Keratinocyte (primary cell): ENCODE measurements around the gene TMEM30A. TPM values are rescaled to one million over a fixed set of nuclear protein-coding genes. Genes with fewer than 3 reads are reported as not detected.
A peak's percentile ranks its signal among the peaks of the same experiment; 100 is the strongest.

Source experiments
- DNase-seq: peaks from one replicate; pipeline ENCODE4 v3.0.0-alpha.2; 2011; ENCODE audit warnings: low read depth, missing footprints, low spot score
- FAIRE-seq: peaks from 2 replicates; lab custom pipeline; 2011; peaks lifted over from hg19 to GRCh38; lab: Jason Lieb, UNC
- H2AFZ ChIP-seq: 2 replicates; pipeline ENCODE4 v1.6.0; 2012; ENCODE audit warnings: low read length, control low read depth, inconsistent platforms; ENCODE audit not compliant: control insufficient read depth
- H3K27ac ChIP-seq: 2 replicates; pipeline ENCODE4 v1.5.1; 2011; ENCODE audit warnings: low read length; ENCODE audit not compliant: control insufficient read depth, insufficient read depth
- H3K27me3 ChIP-seq: 3 replicates; pipeline ENCODE4 v1.6.0; 2011; ENCODE audit warnings: low read length; ENCODE audit not compliant: control insufficient read depth, insufficient read depth; ENCODE audit errors: extremely low read depth
- H3K36me3 ChIP-seq, 2 experiments: 2 replicates in 1 of 2; 3 replicates in 1 of 2; pipeline ENCODE4 v1.5.1; 2011; ENCODE audit warnings: low read length in 2 of 2, mild to moderate bottlenecking in 1 of 2; ENCODE audit not compliant: control insufficient read depth in 2 of 2, insufficient read depth in 2 of 2; ENCODE audit errors: extremely low read depth in 1 of 2
- H3K4me1 ChIP-seq: 3 replicates; pipeline ENCODE4 v1.5.1; 2011; ENCODE audit warnings: low read length; ENCODE audit not compliant: control insufficient read depth, insufficient read depth; ENCODE audit errors: extremely low read depth
- H3K4me2 ChIP-seq: 3 replicates; pipeline ENCODE4 v1.6.0; 2011; ENCODE audit warnings: low read depth, low read length; ENCODE audit not compliant: control insufficient read depth, insufficient read depth; ENCODE audit errors: extremely low read depth
- H3K4me3 ChIP-seq, 3 experiments: fragments of 200-600 bp in 1 of 3; sonication (generic) in 1 of 3; 2 replicates in 2 of 3; 3 replicates in 1 of 3; pipeline ENCODE4 v1.5.1; 2011 to 2016; ENCODE audit warnings: low read length in 3 of 3, mild to moderate bottlenecking in 3 of 3, control low read depth in 2 of 3, inconsistent platforms in 1 of 3, low read depth in 1 of 3, mixed read lengths in 1 of 3, mixed run types in 1 of 3, moderate library complexity in 1 of 3; ENCODE audit not compliant: control insufficient read depth in 2 of 3, insufficient read depth in 2 of 3; ENCODE audit errors: extremely low read depth in 1 of 3
- H3K79me2 ChIP-seq: 2 replicates; pipeline ENCODE4 v1.6.0; 2012; ENCODE audit warnings: low read length; ENCODE audit not compliant: control insufficient read depth, insufficient read depth
- H3K9ac ChIP-seq: 3 replicates; pipeline ENCODE4 v1.6.0; 2011; ENCODE audit warnings: low read length; ENCODE audit not compliant: control insufficient read depth, insufficient read depth; ENCODE audit errors: extremely low read depth
- H3K9me1 ChIP-seq: 3 replicates; pipeline ENCODE4 v1.6.0; 2011; ENCODE audit warnings: low read length; ENCODE audit not compliant: control insufficient read depth, insufficient read depth; ENCODE audit errors: extremely low read depth
- H3K9me3 ChIP-seq: 2 replicates; pipeline ENCODE4 v1.5.1; 2012; ENCODE audit warnings: low read depth, low read length; ENCODE audit not compliant: control insufficient read depth
- H4K20me1 ChIP-seq: 3 replicates; pipeline ENCODE4 v1.6.0; 2011; ENCODE audit warnings: low read length; ENCODE audit not compliant: control insufficient read depth, insufficient read depth; ENCODE audit errors: extremely low read depth
- EZH2 ChIP-seq: IDR thresholded peaks from one replicate; pipeline ENCODE4 v1.6.1; 2012; ENCODE audit warnings: inconsistent platforms, mild to moderate bottlenecking, low read length, moderate library complexity
- dilution Hi-C: fragments of 300-500 bp; cut with MboI; formaldehyde crosslinking; loops from one replicate; pipeline ENCODE4 v1.7.0; 2020; ENCODE audit warnings: low sequenced_read_pairs; ENCODE audit not compliant: extremely low pct_ligation_motif_present
- polyA plus RNA-seq, 5 experiments: library from polyadenylated mRNA; depleted of rRNA in 3 of 5; stranded (reverse) in 3 of 5; stranded (forward) in 1 of 5; unstranded in 1 of 5; fragments of >200 nt; gene quantifications; 1 replicate in 1 of 5; 2 replicates in 3 of 5; 3 replicates in 1 of 5; pipeline versions ENCODE4 v1.2.1 to v1.2.3, GENCODE V29; 2011 to 2012; ENCODE audit warnings: missing spikeins in 2 of 5, low read depth in 1 of 5, low replicate concordance in 1 of 5
- TF ChIP-seq, protein P1 (sequence below), 3 experiments: IDR thresholded peaks in 1 of 3; conservative IDR thresholded peaks in 1 of 3; optimal IDR thresholded peaks in 1 of 3; 2 replicates in 2 of 3; 3 replicates in 1 of 3; pipeline versions ENCODE3 to v1.5.1; 2011; ENCODE audit warnings: low read length in 3 of 3, mild to moderate bottlenecking in 3 of 3, moderate library complexity in 2 of 3, control low read depth in 1 of 3, inconsistent platforms in 1 of 3; ENCODE audit not compliant: insufficient read depth in 2 of 3; ENCODE audit errors: extremely low read depth in 1 of 3

The TMEM30A gene
- polyA plus RNA-seq, 1 donor (not counting 4 experiments of a cell fraction or from before 2014, with no cell fraction given) = 50.2 TPM

GRCh38 chr6:75273009-75273408, 11.6 kb downstream of the TMEM30A start:
- no peak overlapping the region for H3K27ac ChIP-seq
- H3K4me1 ChIP-seq = peaks cover 16% of the 10 kb centered on the region
- no peaks in the 10 kb centered on the region for H3K9me1 ChIP-seq
- H3K9ac ChIP-seq = no peak overlapping the region
- peaks cover 75% of the 10 kb centered on the region for H3K79me2 ChIP-seq
- no peak for DNase-seq
- TF ChIP-seq EZH2 = no peak
- peaks cover 3 to 14% of the 10 kb centered on the region in 2 experiments for H3K36me3 ChIP-seq
- H3K9me3 ChIP-seq = peaks cover 7% of the 10 kb centered on the region
- H3K4me3 ChIP-seq = no peak overlapping the region
- H4K20me1 ChIP-seq = no peaks in the 10 kb centered on the region
- H3K27me3 ChIP-seq = no peaks in the 10 kb centered on the region
- no peak overlapping the region for H2AFZ ChIP-seq
- dilution Hi-C loops = no loop called here
- H3K4me2 ChIP-seq = no peak overlapping the region
- no peak for FAIRE-seq

DNA sequence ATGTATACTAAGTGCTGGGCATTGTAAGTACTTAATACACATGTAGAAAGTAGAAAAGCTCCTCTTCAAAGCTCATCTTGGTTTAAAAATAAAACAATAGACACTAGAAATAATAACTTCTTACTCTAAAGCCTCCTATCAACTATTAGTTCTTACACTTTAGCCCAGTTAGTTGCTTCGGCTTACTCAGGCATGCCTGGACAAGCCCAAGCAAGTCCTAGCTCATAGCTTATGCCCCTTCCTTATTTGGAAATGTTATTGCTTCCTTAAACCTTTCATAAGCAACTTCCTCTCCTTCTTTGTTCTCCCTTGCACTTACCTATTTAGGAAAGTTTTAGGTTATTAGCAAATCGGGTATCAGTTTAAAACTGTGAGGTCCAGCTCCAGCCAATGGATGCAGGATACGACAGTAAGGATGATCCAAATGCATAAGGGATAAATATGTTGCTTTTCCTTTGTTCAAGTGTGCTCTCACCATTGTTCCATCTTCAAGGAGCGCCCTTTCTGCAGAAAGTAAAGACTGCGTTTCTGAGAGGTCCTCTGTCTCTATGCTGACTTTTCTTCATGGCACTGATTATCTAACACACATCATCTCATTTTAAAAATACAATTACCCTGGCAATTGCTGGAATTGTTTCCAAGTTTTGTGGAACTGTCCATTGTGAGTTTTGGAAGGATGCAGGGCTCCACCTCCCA, 12.3 kb downstream of the TMEM30A start:
- no peaks in the 10 kb centered on the region for H4K20me1 ChIP-seq
- peak overlapping the region; percentile 30 for H3K4me2 ChIP-seq
- peaks cover 3 to 14% of the 10 kb centered on the region in 2 experiments for H3K36me3 ChIP-seq
- H2AFZ ChIP-seq = no peak overlapping the region
- no peaks in the 10 kb centered on the region for H3K9me1 ChIP-seq
- FAIRE-seq (peak; percentile 34), DNase-seq (no peak)
- no peak overlapping the region for H3K9ac ChIP-seq
- dilution Hi-C loops = no loop called here
- no peak overlapping the region for H3K27ac ChIP-seq
- peaks cover 73% of the 10 kb centered on the region for H3K79me2 ChIP-seq
- no peaks in the 10 kb centered on the region for H3K27me3 ChIP-seq
- peak overlapping the region in 1 of 3 experiments; percentile 6 for H3K4me3 ChIP-seq
- H3K4me1 ChIP-seq = peaks cover 18% of the 10 kb centered on the region
- TF ChIP-seq EZH2 = no peak
- TF ChIP-seq, protein P1, sequence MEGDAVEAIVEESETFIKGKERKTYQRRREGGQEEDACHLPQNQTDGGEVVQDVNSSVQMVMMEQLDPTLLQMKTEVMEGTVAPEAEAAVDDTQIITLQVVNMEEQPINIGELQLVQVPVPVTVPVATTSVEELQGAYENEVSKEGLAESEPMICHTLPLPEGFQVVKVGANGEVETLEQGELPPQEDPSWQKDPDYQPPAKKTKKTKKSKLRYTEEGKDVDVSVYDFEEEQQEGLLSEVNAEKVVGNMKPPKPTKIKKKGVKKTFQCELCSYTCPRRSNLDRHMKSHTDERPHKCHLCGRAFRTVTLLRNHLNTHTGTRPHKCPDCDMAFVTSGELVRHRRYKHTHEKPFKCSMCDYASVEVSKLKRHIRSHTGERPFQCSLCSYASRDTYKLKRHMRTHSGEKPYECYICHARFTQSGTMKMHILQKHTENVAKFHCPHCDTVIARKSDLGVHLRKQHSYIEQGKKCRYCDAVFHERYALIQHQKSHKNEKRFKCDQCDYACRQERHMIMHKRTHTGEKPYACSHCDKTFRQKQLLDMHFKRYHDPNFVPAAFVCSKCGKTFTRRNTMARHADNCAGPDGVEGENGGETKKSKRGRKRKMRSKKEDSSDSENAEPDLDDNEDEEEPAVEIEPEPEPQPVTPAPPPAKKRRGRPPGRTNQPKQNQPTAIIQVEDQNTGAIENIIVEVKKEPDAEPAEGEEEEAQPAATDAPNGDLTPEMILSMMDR (optimal IDR thresholded peaks at IDR 0.05 in 1 of 3, IDR thresholded peaks at IDR 0.05 in 1 of 3, conservative IDR thresholded peaks at IDR 0.05 in 1 of 3; ENCODE audit: extremely low read depth in 1 of 3, insufficient read depth in 2 of 3, low read length in 3 of 3) = no peak
- peaks cover 7% of the 10 kb centered on the region for H3K9me3 ChIP-seq

- peaks cover 7% of the 10 kb centered on the region for H3K9me3 ChIP-seq
- no peaks in the 10 kb centered on the region for H3K9me1 ChIP-seq
- no peak overlapping the region for H2AFZ ChIP-seq
- H3K4me3 ChIP-seq = no peak overlapping the region
- dilution Hi-C loops = no loop called here
- peaks cover 10% of the 10 kb centered on the region for H3K4me1 ChIP-seq
- no peaks in the 10 kb centered on the region for H4K20me1 ChIP-seq
- DNase-seq (no peak), FAIRE-seq (no peak)
- no peaks in the 10 kb centered on the region for H3K27me3 ChIP-seq
- TF ChIP-seq EZH2 = no peak
- TF ChIP-seq, protein P1 (optimal IDR thresholded peaks at IDR 0.05 in 1 of 3, IDR thresholded peaks at IDR 0.05 in 1 of 3, conservative IDR thresholded peaks at IDR 0.05 in 1 of 3; ENCODE audit: extremely low read depth in 1 of 3, insufficient read depth in 2 of 3, low read length in 3 of 3) = no peak
- H3K27ac ChIP-seq = no peak overlapping the region
- H3K4me2 ChIP-seq = no peak overlapping the region
- H3K79me2 ChIP-seq = peaks cover 61% of the 10 kb centered on the region
- H3K36me3 ChIP-seq = peaks cover 3 to 14% of the 10 kb centered on the region in 2 experiments
- H3K9ac ChIP-seq = no peak overlapping the region
Observed at GRCh38 chr6:75268988-75269354, 15.6 kb downstream of the TMEM30A start.
